ENCODE measurements around the gene MCF2L.

The MCF2L gene

GRCh38 chr13:113052206-113052605 is 83.2 kb downstream of the MCF2L start:
- H2AFZ ChIP-seq (ENCODE audit: low read depth, low read length), result no peak overlapping the region
- no peak overlapping the region for H2AK5ac ChIP-seq (ENCODE audit: low read length, severe bottlenecking)
- no peak overlapping the region for H3K18ac ChIP-seq (ENCODE audit: low read depth in 1 of 2, low read length in 2 of 2)
- H3K23ac ChIP-seq (ENCODE audit: low read length in 2 of 2), result no peak overlapping the region
- H4K8ac ChIP-seq (ENCODE audit: low read length), result no peak overlapping the region
- no peak for DNase-seq
- H4K91ac ChIP-seq (ENCODE audit: low read length), result no peak overlapping the region
- H3K9me3 ChIP-seq (ENCODE audit: control insufficient read depth, low read length), result no peaks in the 10 kb centered on the region
- 88% methylated on average over 16 of the region's 16 CpGs for WGBS
- H2BK120ac ChIP-seq (ENCODE audit: low read depth, low read length), result no peak overlapping the region
- no peak overlapping the region for H2BK15ac ChIP-seq (ENCODE audit: low read depth, poor library complexity, severe bottlenecking)
- peaks cover 3% of the 10 kb centered on the region for H3K4me1 ChIP-seq (ENCODE audit: control insufficient read depth, insufficient read depth, low read depth, low read length)
- no peak overlapping the region for H3K4me2 ChIP-seq (ENCODE audit: low read length, poor library complexity, severe bottlenecking)
- no peaks in the 10 kb centered on the region for H3K36me3 ChIP-seq (ENCODE audit: control insufficient read depth in 1 of 2, insufficient read depth in 2 of 2, low read depth in 1 of 2, low read length in 2 of 2)
- H3K27me3 ChIP-seq (ENCODE audit: control insufficient read depth in 1 of 2, insufficient read depth in 1 of 2, low read length in 2 of 2), result peaks cover 39 to 84% of the 10 kb centered on the region in 2 experiments
- no peaks in the 10 kb centered on the region for H3K79me1 ChIP-seq (replicated peaks; ENCODE audit: low read length, poor library complexity, severe bottlenecking)
- H2BK12ac ChIP-seq (ENCODE audit: low read length in 2 of 2), result no peak overlapping the region
- H3K27ac ChIP-seq (ENCODE audit: low read length, poor library complexity, severe bottlenecking), result no peak overlapping the region
- H3K14ac ChIP-seq (ENCODE audit: low read length in 2 of 2), result no peak overlapping the region
- no peak overlapping the region for H2BK5ac ChIP-seq (ENCODE audit: low read depth, low read length, poor library complexity, severe bottlenecking)
- H3K4ac ChIP-seq (ENCODE audit: low read depth in 1 of 2, low read length in 2 of 2), result no peak overlapping the region
- H3K4me3 ChIP-seq (ENCODE audit: insufficient read depth in 1 of 2, low read depth in 1 of 2, low read length in 2 of 2), result no peak overlapping the region
- H3K9ac ChIP-seq (ENCODE audit: low read length), result no peak overlapping the region

- H2BK5ac ChIP-seq (ENCODE audit: low read depth, low read length, poor library complexity, severe bottlenecking), result no peak overlapping the region
- no peak overlapping the region for H3K4me2 ChIP-seq (ENCODE audit: low read length, poor library complexity, severe bottlenecking)
- H2BK12ac ChIP-seq (ENCODE audit: low read length in 2 of 2), result no peak overlapping the region
- no peak overlapping the region for H2AK5ac ChIP-seq (ENCODE audit: low read length, severe bottlenecking)
- H3K36me3 ChIP-seq (ENCODE audit: control insufficient read depth in 1 of 2, insufficient read depth in 2 of 2, low read depth in 1 of 2, low read length in 2 of 2), result no peaks in the 10 kb centered on the region
- no peak overlapping the region for H3K27ac ChIP-seq (ENCODE audit: low read length, poor library complexity, severe bottlenecking)
- no peak overlapping the region for H3K4ac ChIP-seq (ENCODE audit: low read depth in 1 of 2, low read length in 2 of 2)
- no peak overlapping the region for H3K4me3 ChIP-seq (ENCODE audit: insufficient read depth in 1 of 2, low read depth in 1 of 2, low read length in 2 of 2)
- WGBS, result 91% methylated on average over 13 of the region's 13 CpGs
- H2BK15ac ChIP-seq (ENCODE audit: low read depth, poor library complexity, severe bottlenecking), result no peak overlapping the region
- H3K14ac ChIP-seq (ENCODE audit: low read length in 2 of 2), result no peak overlapping the region
- H4K91ac ChIP-seq (ENCODE audit: low read length), result no peak overlapping the region
- peaks cover 3% of the 10 kb centered on the region for H3K4me1 ChIP-seq (ENCODE audit: control insufficient read depth, insufficient read depth, low read depth, low read length)
- no peaks in the 10 kb centered on the region for H3K9me3 ChIP-seq (ENCODE audit: control insufficient read depth, low read length)
- H3K18ac ChIP-seq (ENCODE audit: low read depth in 1 of 2, low read length in 2 of 2), result no peak overlapping the region
- no peaks in the 10 kb centered on the region for H3K79me1 ChIP-seq (replicated peaks; ENCODE audit: low read length, poor library complexity, severe bottlenecking)
- H2BK120ac ChIP-seq (ENCODE audit: low read depth, low read length), result no peak overlapping the region
- peaks cover 39 to 78% of the 10 kb centered on the region in 2 experiments for H3K27me3 ChIP-seq (ENCODE audit: control insufficient read depth in 1 of 2, insufficient read depth in 1 of 2, low read length in 2 of 2)
- no peak for DNase-seq
- no peak overlapping the region for H2AFZ ChIP-seq (ENCODE audit: low read depth, low read length)
- no peak overlapping the region for H3K23ac ChIP-seq (ENCODE audit: low read length in 2 of 2)
- H4K8ac ChIP-seq (ENCODE audit: low read length), result no peak overlapping the region
- H3K9ac ChIP-seq (ENCODE audit: low read length), result no peak overlapping the region
These were observed 84.0 kb downstream of the MCF2L start for GRCh38 chr13:113052971-113053370.

DNA sequence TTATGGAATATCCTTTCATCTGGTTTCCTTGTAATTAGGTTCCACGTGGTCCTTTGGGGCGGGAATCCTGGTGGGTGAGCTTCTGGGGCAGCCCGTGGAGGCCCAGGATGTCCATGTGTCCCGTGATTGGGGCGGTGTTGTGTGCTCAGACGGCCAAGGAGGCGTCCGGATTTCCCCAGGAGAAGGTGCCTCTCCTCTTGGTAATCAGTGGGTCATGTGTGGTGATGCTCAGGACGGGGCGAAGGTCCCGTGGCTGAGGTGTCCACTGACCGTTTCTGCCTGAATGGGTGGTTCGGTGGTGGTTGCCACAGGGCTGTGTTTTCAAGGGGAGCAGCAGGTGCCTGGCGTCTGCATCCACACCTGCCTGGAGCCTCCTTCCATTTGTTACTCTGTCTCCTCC is 84.4 kb downstream of the MCF2L start:
- H3K9me3 ChIP-seq (ENCODE audit: control insufficient read depth, low read length), result no peaks in the 10 kb centered on the region
- H3K14ac ChIP-seq (ENCODE audit: low read length in 2 of 2), result no peak overlapping the region
- no peaks in the 10 kb centered on the region for H3K79me1 ChIP-seq (replicated peaks; ENCODE audit: low read length, poor library complexity, severe bottlenecking)
- no peak overlapping the region for H3K4me2 ChIP-seq (ENCODE audit: low read length, poor library complexity, severe bottlenecking)
- H3K18ac ChIP-seq (ENCODE audit: low read depth in 1 of 2, low read length in 2 of 2), result no peak overlapping the region
- no peak overlapping the region for H3K27ac ChIP-seq (ENCODE audit: low read length, poor library complexity, severe bottlenecking)
- H3K4ac ChIP-seq (ENCODE audit: low read depth in 1 of 2, low read length in 2 of 2), result no peak overlapping the region
- 87% methylated on average over 14 of the region's 14 CpGs for WGBS
- no peak overlapping the region for H3K4me3 ChIP-seq (ENCODE audit: insufficient read depth in 1 of 2, low read depth in 1 of 2, low read length in 2 of 2)
- no peak overlapping the region for H4K91ac ChIP-seq (ENCODE audit: low read length)
- no peak overlapping the region for H2BK5ac ChIP-seq (ENCODE audit: low read depth, low read length, poor library complexity, severe bottlenecking)
- no peak overlapping the region for H2BK15ac ChIP-seq (ENCODE audit: low read depth, poor library complexity, severe bottlenecking)
- H2AFZ ChIP-seq (ENCODE audit: low read depth, low read length), result no peak overlapping the region
- H4K8ac ChIP-seq (ENCODE audit: low read length), result no peak overlapping the region
- H3K4me1 ChIP-seq (ENCODE audit: control insufficient read depth, insufficient read depth, low read depth, low read length), result peaks cover 3% of the 10 kb centered on the region
- H3K36me3 ChIP-seq (ENCODE audit: control insufficient read depth in 1 of 2, insufficient read depth in 2 of 2, low read depth in 1 of 2, low read length in 2 of 2), result no peaks in the 10 kb centered on the region
- no peak overlapping the region for H2BK120ac ChIP-seq (ENCODE audit: low read depth, low read length)
- H2BK12ac ChIP-seq (ENCODE audit: low read length in 2 of 2), result no peak overlapping the region
- peaks cover 39 to 76% of the 10 kb centered on the region in 2 experiments for H3K27me3 ChIP-seq (ENCODE audit: control insufficient read depth in 1 of 2, insufficient read depth in 1 of 2, low read length in 2 of 2)
- DNase-seq, result no peak
- H2AK5ac ChIP-seq (ENCODE audit: low read length, severe bottlenecking), result no peak overlapping the region
- no peak overlapping the region for H3K9ac ChIP-seq (ENCODE audit: low read length)
- no peak overlapping the region for H3K23ac ChIP-seq (ENCODE audit: low read length in 2 of 2)

- 86% methylated on average over 26 of the region's 31 CpGs for WGBS
- Histone ChIP-seq H3K4me1 (ENCODE audit: control insufficient read depth, insufficient read depth, low read depth, low read length) (peaks cover 3% of the 10 kb centered on the region), H3K4me2 (ENCODE audit: low read length, poor library complexity, severe bottlenecking) (no peak overlapping the region), H2BK15ac (ENCODE audit: low read depth, poor library complexity, severe bottlenecking) (no peak overlapping the region), H2BK5ac (ENCODE audit: low read depth, low read length, poor library complexity, severe bottlenecking) (no peak overlapping the region), H3K36me3 (ENCODE audit: control insufficient read depth in 1 of 2, insufficient read depth in 2 of 2, low read depth in 1 of 2, low read length in 2 of 2) (no peaks in the 10 kb centered on the region), H2AK5ac (ENCODE audit: low read length, severe bottlenecking) (no peak overlapping the region), H3K4ac (ENCODE audit: low read depth in 1 of 2, low read length in 2 of 2) (no peak overlapping the region), H3K9me3 (ENCODE audit: control insufficient read depth, low read length) (no peaks in the 10 kb centered on the region), H2AFZ (ENCODE audit: low read depth, low read length) (no peak overlapping the region), H3K14ac (ENCODE audit: low read length in 2 of 2) (no peak overlapping the region), H4K8ac (ENCODE audit: low read length) (no peak overlapping the region), H3K27me3 (ENCODE audit: control insufficient read depth in 1 of 2, insufficient read depth in 1 of 2, low read length in 2 of 2) (peaks cover 39 to 71% of the 10 kb centered on the region in 2 experiments), H3K79me1 (replicated peaks; ENCODE audit: low read length, poor library complexity, severe bottlenecking) (no peaks in the 10 kb centered on the region), H3K9ac (ENCODE audit: low read length) (no peak overlapping the region), H3K18ac (ENCODE audit: low read depth in 1 of 2, low read length in 2 of 2) (no peak overlapping the region), H3K27ac (ENCODE audit: low read length, poor library complexity, severe bottlenecking) (no peak overlapping the region), H4K91ac (ENCODE audit: low read length) (no peak overlapping the region), H3K23ac (ENCODE audit: low read length in 2 of 2) (no peak overlapping the region), H2BK120ac (ENCODE audit: low read depth, low read length) (no peak overlapping the region), H2BK12ac (ENCODE audit: low read length in 2 of 2) (no peak overlapping the region), H3K4me3 (ENCODE audit: insufficient read depth in 1 of 2, low read depth in 1 of 2, low read length in 2 of 2) (no peak overlapping the region)
- no peak for DNase-seq
These were observed 85.0 kb downstream of the MCF2L start for GRCh38 chr13:113053801-113054604.

Measured in mesenchymal stem cell (in vitro differentiated cells and primary cell).